ENCODE data around the gene PLAGL2. TPM values are rescaled to one million over a fixed set of nuclear protein-coding genes. Genes with fewer than 3 reads are reported as not detected.
"Not testable (repeated sequence)": the region's sequence is repeated elsewhere in the genome, so short reads cannot be mapped to it uniquely, and the experiment has no call there.

The PLAGL2 gene
- total and polyA plus RNA-seq, 2 experiments from 2014 or later, result 13.2 to 28.2 TPM

- TF ChIP-seq EZH2phosphoT487 (IDR thresholded peaks at IDR 0.05; ENCODE audit: unreplicated experiment) (no peak), JUNB (IDR thresholded peaks at IDR 0.05; ENCODE audit: unreplicated experiment) (no peak), ZNF331 (CRISPR knock-in tag; IDR thresholded peaks at IDR 0.05; ENCODE audit: low read depth) (no peak)
Measured at GRCh38 chr20:32193996-32194395, 13.5 kb downstream of the PLAGL2 start (continued).

GRCh38 chr20:32193336-32193735, 14.2 kb downstream of the PLAGL2 start:
- Histone ChIP-seq H3K4me1 (ENCODE audit: insufficient read depth) (peaks cover 18% of the 10 kb centered on the region), H3F3A (replicated peaks; ENCODE audit: low read depth) (peaks cover 38% of the 10 kb centered on the region), H3K79me2 (replicated peaks; ENCODE audit: insufficient read depth) (peaks cover 14% of the 10 kb centered on the region), H4K20me1 (replicated peaks; ENCODE audit: insufficient read depth) (peaks cover 49% of the 10 kb centered on the region), H3K36me3 (ENCODE audit: insufficient read depth) (peaks cover 27% of the 10 kb centered on the region)
- not testable (repeated sequence) for H3K9me3 Mint-ChIP-seq; H3K27me3 Mint-ChIP-seq (ENCODE audit: insufficient read depth, low read depth, poor library complexity); ATAC-seq; H3K4me2 ChIP-seq; H3K27ac ChIP-seq (ENCODE audit: low read depth); H3K4me3 ChIP-seq; H2AFZ ChIP-seq; H3K27ac Mint-ChIP-seq; H3K4me3 Mint-ChIP-seq; H3K27me3 ChIP-seq (ENCODE audit: insufficient read depth); H3K9me2 ChIP-seq (ENCODE audit: insufficient read depth); DNase-seq (ENCODE audit: low spot score)
- Mint-ChIP-seq H3K4me1 (peaks cover 19% of the 10 kb centered on the region), H3K36me3 (ENCODE audit: low read depth) (peaks cover 47% of the 10 kb centered on the region)

DNA sequence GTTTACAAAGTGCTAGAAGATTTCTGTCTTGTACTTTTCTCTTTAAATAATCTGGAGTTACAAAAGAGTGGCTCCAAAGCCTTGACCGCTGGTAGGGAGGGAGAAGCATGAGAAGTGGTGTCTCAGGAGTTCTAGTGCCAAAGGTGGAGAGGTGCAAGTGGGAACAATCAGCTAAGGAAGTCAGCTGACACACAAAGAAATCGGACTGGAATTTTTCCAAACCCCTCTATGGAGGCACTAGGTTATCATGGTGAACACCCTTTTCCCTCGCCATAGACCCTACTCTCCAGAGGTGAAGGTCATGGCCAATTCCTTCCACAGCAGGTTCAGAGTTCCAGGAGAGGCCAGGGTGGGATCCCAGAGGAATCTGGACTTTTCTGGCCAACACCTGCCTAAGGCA, 14.8 kb downstream of the PLAGL2 start:
- H2AFZ ChIP-seq, result no peak overlapping the region
- peaks cover 38% of the 10 kb centered on the region for H3F3A ChIP-seq (replicated peaks; ENCODE audit: low read depth)
- peaks cover 8% of the 10 kb centered on the region for H3K27me3 Mint-ChIP-seq (ENCODE audit: insufficient read depth, low read depth, poor library complexity)
- peaks cover 11% of the 10 kb centered on the region for H3K79me2 ChIP-seq (replicated peaks; ENCODE audit: insufficient read depth)
- peaks cover 46% of the 10 kb centered on the region for H4K20me1 ChIP-seq (replicated peaks; ENCODE audit: insufficient read depth)
- H3K4me2 ChIP-seq, result no peak overlapping the region
- no peak overlapping the region for H3K4me3 Mint-ChIP-seq
- H3K36me3 ChIP-seq (ENCODE audit: insufficient read depth), result peaks cover 20% of the 10 kb centered on the region
- peaks cover 19% of the 10 kb centered on the region for H3K4me1 Mint-ChIP-seq
- no peak overlapping the region for H3K27ac ChIP-seq (ENCODE audit: low read depth)
- no peak overlapping the region for H3K27ac Mint-ChIP-seq
- no peaks in the 10 kb centered on the region for H3K9me3 Mint-ChIP-seq
- H3K4me3 ChIP-seq, result no peak overlapping the region
- DNase-seq (ENCODE audit: low spot score) (no peak), ATAC-seq (no peak)
- H3K36me3 Mint-ChIP-seq (ENCODE audit: low read depth), result peaks cover 43% of the 10 kb centered on the region
- no peaks in the 10 kb centered on the region for H3K27me3 ChIP-seq (ENCODE audit: insufficient read depth)
- peaks cover 18% of the 10 kb centered on the region for H3K4me1 ChIP-seq (ENCODE audit: insufficient read depth)
- no peaks in the 10 kb centered on the region for H3K9me2 ChIP-seq (ENCODE audit: insufficient read depth)
- no peak for TF ChIP-seq CREB1 (CRISPR knock-in tag; IDR thresholded peaks at IDR 0.05; ENCODE audit: low read depth)
- no peak for TF ChIP-seq NANOG (IDR thresholded peaks at IDR 0.05; ENCODE audit: borderline replicate concordance)
- TF ChIP-seq POLR2AphosphoS5 (IDR thresholded peaks at IDR 0.05; ENCODE audit: low read depth), result no peak
- TF ChIP-seq ZNF114 (CRISPR knock-in tag; IDR thresholded peaks at IDR 0.05), result no peak
- no peak for TF ChIP-seq JUNB (IDR thresholded peaks at IDR 0.05; ENCODE audit: unreplicated experiment)
- TF ChIP-seq, protein P1, sequence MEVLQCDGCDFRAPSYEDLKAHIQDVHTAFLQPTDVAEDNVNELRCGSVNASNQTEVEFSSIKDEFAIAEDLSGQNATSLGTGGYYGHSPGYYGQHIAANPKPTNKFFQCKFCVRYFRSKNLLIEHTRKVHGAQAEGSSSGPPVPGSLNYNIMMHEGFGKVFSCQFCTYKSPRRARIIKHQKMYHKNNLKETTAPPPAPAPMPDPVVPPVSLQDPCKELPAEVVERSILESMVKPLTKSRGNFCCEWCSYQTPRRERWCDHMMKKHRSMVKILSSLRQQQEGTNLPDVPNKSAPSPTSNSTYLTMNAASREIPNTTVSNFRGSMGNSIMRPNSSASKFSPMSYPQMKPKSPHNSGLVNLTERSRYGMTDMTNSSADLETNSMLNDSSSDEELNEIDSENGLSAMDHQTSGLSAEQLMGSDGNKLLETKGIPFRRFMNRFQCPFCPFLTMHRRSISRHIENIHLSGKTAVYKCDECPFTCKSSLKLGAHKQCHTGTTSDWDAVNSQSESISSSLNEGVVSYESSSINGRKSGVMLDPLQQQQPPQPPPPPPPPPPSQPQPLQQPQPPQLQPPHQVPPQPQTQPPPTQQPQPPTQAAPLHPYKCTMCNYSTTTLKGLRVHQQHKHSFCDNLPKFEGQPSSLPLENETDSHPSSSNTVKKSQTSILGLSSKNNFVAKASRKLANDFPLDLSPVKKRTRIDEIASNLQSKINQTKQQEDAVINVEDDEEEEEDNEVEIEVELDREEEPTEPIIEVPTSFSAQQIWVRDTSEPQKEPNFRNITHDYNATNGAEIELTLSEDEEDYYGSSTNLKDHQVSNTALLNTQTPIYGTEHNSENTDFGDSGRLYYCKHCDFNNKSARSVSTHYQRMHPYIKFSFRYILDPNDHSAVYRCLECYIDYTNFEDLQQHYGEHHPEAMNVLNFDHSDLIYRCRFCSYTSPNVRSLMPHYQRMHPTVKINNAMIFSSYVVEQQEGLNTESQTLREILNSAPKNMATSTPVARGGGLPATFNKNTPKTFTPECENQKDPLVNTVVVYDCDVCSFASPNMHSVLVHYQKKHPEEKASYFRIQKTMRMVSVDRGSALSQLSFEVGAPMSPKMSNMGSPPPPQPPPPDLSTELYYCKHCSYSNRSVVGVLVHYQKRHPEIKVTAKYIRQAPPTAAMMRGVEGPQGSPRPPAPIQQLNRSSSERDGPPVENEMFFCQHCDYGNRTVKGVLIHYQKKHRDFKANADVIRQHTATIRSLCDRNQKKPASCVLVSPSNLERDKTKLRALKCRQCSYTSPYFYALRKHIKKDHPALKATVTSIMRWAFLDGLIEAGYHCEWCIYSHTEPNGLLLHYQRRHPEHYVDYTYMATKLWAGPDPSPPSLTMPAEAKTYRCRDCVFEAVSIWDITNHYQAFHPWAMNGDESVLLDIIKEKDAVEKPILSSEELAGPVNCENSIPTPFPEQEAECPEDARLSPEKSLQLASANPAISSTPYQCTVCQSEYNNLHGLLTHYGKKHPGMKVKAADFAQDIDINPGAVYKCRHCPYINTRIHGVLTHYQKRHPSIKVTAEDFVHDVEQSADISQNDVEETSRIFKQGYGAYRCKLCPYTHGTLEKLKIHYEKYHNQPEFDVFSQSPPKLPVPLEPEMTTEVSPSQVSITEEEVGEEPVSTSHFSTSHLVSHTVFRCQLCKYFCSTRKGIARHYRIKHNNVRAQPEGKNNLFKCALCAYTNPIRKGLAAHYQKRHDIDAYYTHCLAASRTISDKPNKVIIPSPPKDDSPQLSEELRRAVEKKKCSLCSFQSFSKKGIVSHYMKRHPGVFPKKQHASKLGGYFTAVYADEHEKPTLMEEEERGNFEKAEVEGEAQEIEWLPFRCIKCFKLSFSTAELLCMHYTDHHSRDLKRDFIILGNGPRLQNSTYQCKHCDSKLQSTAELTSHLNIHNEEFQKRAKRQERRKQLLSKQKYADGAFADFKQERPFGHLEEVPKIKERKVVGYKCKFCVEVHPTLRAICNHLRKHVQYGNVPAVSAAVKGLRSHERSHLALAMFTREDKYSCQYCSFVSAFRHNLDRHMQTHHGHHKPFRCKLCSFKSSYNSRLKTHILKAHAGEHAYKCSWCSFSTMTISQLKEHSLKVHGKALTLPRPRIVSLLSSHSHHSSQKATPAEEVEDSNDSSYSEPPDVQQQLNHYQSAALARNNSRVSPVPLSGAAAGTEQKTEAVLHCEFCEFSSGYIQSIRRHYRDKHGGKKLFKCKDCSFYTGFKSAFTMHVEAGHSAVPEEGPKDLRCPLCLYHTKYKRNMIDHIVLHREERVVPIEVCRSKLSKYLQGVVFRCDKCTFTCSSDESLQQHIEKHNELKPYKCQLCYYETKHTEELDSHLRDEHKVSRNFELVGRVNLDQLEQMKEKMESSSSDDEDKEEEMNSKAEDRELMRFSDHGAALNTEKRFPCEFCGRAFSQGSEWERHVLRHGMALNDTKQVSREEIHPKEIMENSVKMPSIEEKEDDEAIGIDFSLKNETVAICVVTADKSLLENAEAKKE (CRISPR knock-in tag; IDR thresholded peaks at IDR 0.05), result no peak
- no peak for TF ChIP-seq EZH2phosphoT487 (IDR thresholded peaks at IDR 0.05; ENCODE audit: unreplicated experiment)
- TF ChIP-seq, protein P2, sequence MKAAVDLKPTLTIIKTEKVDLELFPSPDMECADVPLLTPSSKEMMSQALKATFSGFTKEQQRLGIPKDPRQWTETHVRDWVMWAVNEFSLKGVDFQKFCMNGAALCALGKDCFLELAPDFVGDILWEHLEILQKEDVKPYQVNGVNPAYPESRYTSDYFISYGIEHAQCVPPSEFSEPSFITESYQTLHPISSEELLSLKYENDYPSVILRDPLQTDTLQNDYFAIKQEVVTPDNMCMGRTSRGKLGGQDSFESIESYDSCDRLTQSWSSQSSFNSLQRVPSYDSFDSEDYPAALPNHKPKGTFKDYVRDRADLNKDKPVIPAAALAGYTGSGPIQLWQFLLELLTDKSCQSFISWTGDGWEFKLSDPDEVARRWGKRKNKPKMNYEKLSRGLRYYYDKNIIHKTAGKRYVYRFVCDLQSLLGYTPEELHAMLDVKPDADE (IDR thresholded peaks at IDR 0.05), result no peak
- TF ChIP-seq, protein P3, sequence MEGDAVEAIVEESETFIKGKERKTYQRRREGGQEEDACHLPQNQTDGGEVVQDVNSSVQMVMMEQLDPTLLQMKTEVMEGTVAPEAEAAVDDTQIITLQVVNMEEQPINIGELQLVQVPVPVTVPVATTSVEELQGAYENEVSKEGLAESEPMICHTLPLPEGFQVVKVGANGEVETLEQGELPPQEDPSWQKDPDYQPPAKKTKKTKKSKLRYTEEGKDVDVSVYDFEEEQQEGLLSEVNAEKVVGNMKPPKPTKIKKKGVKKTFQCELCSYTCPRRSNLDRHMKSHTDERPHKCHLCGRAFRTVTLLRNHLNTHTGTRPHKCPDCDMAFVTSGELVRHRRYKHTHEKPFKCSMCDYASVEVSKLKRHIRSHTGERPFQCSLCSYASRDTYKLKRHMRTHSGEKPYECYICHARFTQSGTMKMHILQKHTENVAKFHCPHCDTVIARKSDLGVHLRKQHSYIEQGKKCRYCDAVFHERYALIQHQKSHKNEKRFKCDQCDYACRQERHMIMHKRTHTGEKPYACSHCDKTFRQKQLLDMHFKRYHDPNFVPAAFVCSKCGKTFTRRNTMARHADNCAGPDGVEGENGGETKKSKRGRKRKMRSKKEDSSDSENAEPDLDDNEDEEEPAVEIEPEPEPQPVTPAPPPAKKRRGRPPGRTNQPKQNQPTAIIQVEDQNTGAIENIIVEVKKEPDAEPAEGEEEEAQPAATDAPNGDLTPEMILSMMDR (conservative IDR thresholded peaks at IDR 0.05; ENCODE audit: low read depth in 2 of 2), result no peak
- no peak for TF ChIP-seq ZNF331 (CRISPR knock-in tag; IDR thresholded peaks at IDR 0.05; ENCODE audit: low read depth)

All from GM23338 (cell line).